Upper lobe of left lung (tissue), 4 donors: ENCODE results near the gene TET3.

Source experiments
- EP300 ChIP-seq, 4 donors: sonication (generic); formaldehyde crosslinking; IDR thresholded peaks; one replicate each; pipeline ENCODE4 v1.5.1; 2017; ENCODE audit warnings: antibody characterized with exemption in 4 of 4, control low read depth in 2 of 4
- POLR2A ChIP-seq, 4 donors: fragments of 450-650 bp; IDR thresholded peaks; one replicate each; pipeline ENCODE4 v1.5.1; 2016 to 2017; ENCODE audit warnings: antibody characterized with exemption in 4 of 4, mild to moderate bottlenecking in 2 of 4
- POLR2AphosphoS5 ChIP-seq, 2 donors: sonication (generic); formaldehyde crosslinking; IDR thresholded peaks; one replicate each; pipeline ENCODE4 v1.5.1; 2017; ENCODE audit warnings: antibody characterized with exemption in 2 of 2
- TF ChIP-seq, protein P1 (sequence below), 6 experiments: fragments of 450-650 bp in 4 of 6; fragments of 200-600 bp in 2 of 6; sonication (generic) in 2 of 6; IDR thresholded peaks; one replicate each; pipeline ENCODE4 v1.5.1; 2016 to 2019; ENCODE audit warnings: antibody characterized with exemption in 6 of 6

GRCh38 chr2:74007711-74008110 lies 23.0 kb downstream of the TET3 start:
- TF ChIP-seq, protein P1, sequence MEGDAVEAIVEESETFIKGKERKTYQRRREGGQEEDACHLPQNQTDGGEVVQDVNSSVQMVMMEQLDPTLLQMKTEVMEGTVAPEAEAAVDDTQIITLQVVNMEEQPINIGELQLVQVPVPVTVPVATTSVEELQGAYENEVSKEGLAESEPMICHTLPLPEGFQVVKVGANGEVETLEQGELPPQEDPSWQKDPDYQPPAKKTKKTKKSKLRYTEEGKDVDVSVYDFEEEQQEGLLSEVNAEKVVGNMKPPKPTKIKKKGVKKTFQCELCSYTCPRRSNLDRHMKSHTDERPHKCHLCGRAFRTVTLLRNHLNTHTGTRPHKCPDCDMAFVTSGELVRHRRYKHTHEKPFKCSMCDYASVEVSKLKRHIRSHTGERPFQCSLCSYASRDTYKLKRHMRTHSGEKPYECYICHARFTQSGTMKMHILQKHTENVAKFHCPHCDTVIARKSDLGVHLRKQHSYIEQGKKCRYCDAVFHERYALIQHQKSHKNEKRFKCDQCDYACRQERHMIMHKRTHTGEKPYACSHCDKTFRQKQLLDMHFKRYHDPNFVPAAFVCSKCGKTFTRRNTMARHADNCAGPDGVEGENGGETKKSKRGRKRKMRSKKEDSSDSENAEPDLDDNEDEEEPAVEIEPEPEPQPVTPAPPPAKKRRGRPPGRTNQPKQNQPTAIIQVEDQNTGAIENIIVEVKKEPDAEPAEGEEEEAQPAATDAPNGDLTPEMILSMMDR (IDR thresholded peaks at IDR 0.05), result no peak
- TF ChIP-seq POLR2AphosphoS5 (IDR thresholded peaks at IDR 0.05) (no peak), POLR2A (IDR thresholded peaks at IDR 0.05) (no peak), EP300 (IDR thresholded peaks at IDR 0.05) (no peak)
